Fibroblast of lung (primary cell): Measurements from ENCODE around the gene FBF1.

Experiments
- CTCF ChIP-seq, 2 donors: IDR thresholded peaks in 1 of 2; conservative IDR thresholded peaks in 1 of 2; 1 replicate in 1 of 2; 2 replicates in 1 of 2; pipeline ENCODE4 v1.5.1; 2011 to 2012; ENCODE audit warnings: low read length in 2 of 2, control low read depth in 1 of 2, inconsistent platforms in 1 of 2, low read depth in 1 of 2, mild to moderate bottlenecking in 1 of 2
- EZH2 ChIP-seq: IDR thresholded peaks from 2 replicates; pipeline ENCODE4 v1.5.1; 2012; ENCODE audit warnings: low read length, control low read depth, mild to moderate bottlenecking; ENCODE audit errors: missing control alignments

GRCh38 chr17:75925103-75925502 lies 15.7 kb downstream of the FBF1 start:
- TF ChIP-seq CTCF (conservative IDR thresholded peaks at IDR 0.05 in 1 of 2, IDR thresholded peaks at IDR 0.05 in 1 of 2; ENCODE audit: low read depth in 1 of 2, low read length in 2 of 2) (no peak), EZH2 (no peak)
